ENCODE data around the gene CHD9NB. TPM values are rescaled to one million over a fixed set of nuclear protein-coding genes. Genes with fewer than 3 reads are reported as not detected.

The CHD9NB gene
- total and polyA plus RNA-seq, 10 of the 15 experiments (the other 5 are each of a cell fraction or from before 2014, with no cell fraction given) = 0.14 to 1.6 (median 0.73) TPM

GRCh38 chr16:52994942-52995341, 57.8 kb downstream of the CHD9NB start:
- SMC1A ChIA-PET (ENCODE audit: uncharacterized antibody, unreplicated experiment) = no interaction called here
- TF ChIP-seq JUND (IDR thresholded peaks at IDR 0.05; ENCODE audit: low read depth, low read length) (no peak), RBBP5 (conservative IDR thresholded peaks at IDR 0.05) (no peak), CEBPB (IDR thresholded peaks at IDR 0.05; ENCODE audit: borderline replicate concordance in 1 of 2, low read depth in 2 of 2, low read length in 2 of 2) (no peak), ZNF592 (IDR thresholded peaks at IDR 0.05) (no peak), PBX3 (IDR thresholded peaks at IDR 0.05; ENCODE audit: insufficient replicate concordance, low read depth, low read length) (no peak), EZH2 (IDR thresholded peaks at IDR 0.05; ENCODE audit: borderline replicate concordance, control insufficient read depth, low read depth, low read length) (no peak), SMAD1 (IDR thresholded peaks at IDR 0.05; ENCODE audit: low read depth, partially characterized antibody) (no peak)
- TF ChIP-seq, protein P1, sequence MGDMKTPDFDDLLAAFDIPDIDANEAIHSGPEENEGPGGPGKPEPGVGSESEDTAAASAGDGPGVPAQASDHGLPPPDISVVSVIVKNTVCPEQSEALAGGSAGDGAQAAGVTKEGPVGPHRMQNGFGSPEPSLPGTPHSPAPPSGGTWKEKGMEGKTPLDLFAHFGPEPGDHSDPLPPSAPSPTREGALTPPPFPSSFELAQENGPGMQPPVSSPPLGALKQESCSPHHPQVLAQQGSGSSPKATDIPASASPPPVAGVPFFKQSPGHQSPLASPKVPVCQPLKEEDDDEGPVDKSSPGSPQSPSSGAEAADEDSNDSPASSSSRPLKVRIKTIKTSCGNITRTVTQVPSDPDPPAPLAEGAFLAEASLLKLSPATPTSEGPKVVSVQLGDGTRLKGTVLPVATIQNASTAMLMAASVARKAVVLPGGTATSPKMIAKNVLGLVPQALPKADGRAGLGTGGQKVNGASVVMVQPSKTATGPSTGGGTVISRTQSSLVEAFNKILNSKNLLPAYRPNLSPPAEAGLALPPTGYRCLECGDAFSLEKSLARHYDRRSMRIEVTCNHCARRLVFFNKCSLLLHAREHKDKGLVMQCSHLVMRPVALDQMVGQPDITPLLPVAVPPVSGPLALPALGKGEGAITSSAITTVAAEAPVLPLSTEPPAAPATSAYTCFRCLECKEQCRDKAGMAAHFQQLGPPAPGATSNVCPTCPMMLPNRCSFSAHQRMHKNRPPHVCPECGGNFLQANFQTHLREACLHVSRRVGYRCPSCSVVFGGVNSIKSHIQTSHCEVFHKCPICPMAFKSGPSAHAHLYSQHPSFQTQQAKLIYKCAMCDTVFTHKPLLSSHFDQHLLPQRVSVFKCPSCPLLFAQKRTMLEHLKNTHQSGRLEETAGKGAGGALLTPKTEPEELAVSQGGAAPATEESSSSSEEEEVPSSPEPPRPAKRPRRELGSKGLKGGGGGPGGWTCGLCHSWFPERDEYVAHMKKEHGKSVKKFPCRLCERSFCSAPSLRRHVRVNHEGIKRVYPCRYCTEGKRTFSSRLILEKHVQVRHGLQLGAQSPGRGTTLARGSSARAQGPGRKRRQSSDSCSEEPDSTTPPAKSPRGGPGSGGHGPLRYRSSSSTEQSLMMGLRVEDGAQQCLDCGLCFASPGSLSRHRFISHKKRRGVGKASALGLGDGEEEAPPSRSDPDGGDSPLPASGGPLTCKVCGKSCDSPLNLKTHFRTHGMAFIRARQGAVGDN (IDR thresholded peaks at IDR 0.05) = no peak
- Histone ChIP-seq H3K4me2 (ENCODE audit: control insufficient read depth, insufficient read depth) (no peak overlapping the region), H3K36me3 (ENCODE audit: control insufficient read depth in 2 of 2, insufficient read depth in 2 of 2, low read length in 1 of 2) (no peaks in the 10 kb centered on the region), H3K9me3 (replicated peaks; ENCODE audit: control insufficient read depth, insufficient read depth, low read length) (no peaks in the 10 kb centered on the region), H3K27ac (ENCODE audit: control insufficient read depth, insufficient read depth) (no peak overlapping the region), H3K4me1 (ENCODE audit: control insufficient read depth, insufficient read depth, low read length) (no peaks in the 10 kb centered on the region), H3K27me3 (replicated peaks in 1 of 2; ENCODE audit: control insufficient read depth in 2 of 2, insufficient read depth in 2 of 2, low read length in 1 of 2) (no peaks in the 10 kb centered on the region), H2AFZ (ENCODE audit: control insufficient read depth, low read depth, low read length) (no peak overlapping the region), H3K4me3 (no peak overlapping the region), H4K20me1 (ENCODE audit: control insufficient read depth, insufficient read depth) (no peaks in the 10 kb centered on the region), H3K79me2 (ENCODE audit: control insufficient read depth, insufficient read depth, low read length) (no peaks in the 10 kb centered on the region), H3K9ac (ENCODE audit: control insufficient read depth, insufficient read depth, low read length) (no peak overlapping the region)
- ATAC-seq = no peak
- no peak for FAIRE-seq
- in situ Hi-C loops (cut with MboI) = no loop called here
- 54% methylated on average over 4 of the region's 5 CpGs for WGBS (ENCODE audit: insufficient coverage, insufficient replicate concordance, low lambda C conversion rate, missing lambda C conversion rate)
- intact Hi-C loops (cut with micrococcal nuclease; ENCODE audit: unreplicated experiment) = no loop called here
- RAD21 ChIA-PET (ENCODE audit: unreplicated experiment) = no interaction called here
- no TSS peak for BruUV-seq (replicated peaks)
- DNase-seq (ENCODE audit: low read depth, low spot score) = no peak
- CTCF ChIA-PET = no interaction called here
- POLR2A ChIA-PET = no interaction called here

Measured in GM12878 (cell line).